Measurements from ENCODE around the gene PEPD.

Gene PEPD

DNA sequence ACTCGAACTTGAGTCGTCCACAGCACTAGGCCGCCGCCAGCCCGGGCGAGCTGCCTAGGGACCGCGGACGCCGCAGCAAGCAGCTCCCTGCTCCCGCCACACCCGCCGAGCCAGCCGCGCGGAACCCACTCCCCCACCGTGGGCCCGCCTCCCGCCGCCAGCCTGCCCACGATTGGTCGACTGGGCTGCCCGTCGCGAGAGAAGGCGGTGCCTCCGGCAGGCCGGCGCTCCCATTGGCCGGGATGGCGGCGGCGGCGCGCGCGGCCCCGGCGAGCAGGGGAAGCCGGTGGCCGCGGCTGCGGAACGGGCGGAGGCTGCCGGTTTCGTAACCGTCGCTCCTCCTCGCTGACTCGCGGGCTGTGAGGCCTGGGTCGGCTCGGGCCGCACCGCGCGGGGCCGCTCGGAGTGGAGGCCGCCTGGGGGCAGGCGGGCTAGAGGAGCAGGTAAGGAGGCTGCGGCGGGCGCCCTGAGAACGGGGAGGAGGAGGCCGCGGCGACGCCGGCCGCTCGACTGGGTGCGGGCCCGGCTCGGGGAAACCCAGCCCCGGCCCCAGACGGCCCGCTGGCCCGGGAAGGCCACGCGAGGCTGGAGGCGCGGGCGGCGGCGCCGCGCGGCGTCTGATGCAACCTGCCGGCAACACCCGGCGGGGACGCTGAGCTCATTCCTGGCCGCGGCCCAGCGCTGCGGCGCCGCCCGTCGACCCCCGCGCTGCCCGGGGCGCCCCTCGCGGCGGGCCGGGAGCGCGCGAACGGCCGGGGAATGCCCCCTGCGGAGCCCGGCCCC, 147.9 kb downstream of the PEPD start, which contains the start of gene CEBPG:
TSS of gene CEBPG (plus strand) at position 257 of the 783 bp plus-strand sequence. CDS start 5,531 bp downstream, outside the sequence.
- Histone ChIP-seq H2AFZ (ENCODE audit: low read length) (peak within 1 kb of the TSS; percentile 79), H3K79me2 (ENCODE audit: insufficient read depth, low read length) (peaks cover 47% of the 10 kb centered on the region)

DNA sequence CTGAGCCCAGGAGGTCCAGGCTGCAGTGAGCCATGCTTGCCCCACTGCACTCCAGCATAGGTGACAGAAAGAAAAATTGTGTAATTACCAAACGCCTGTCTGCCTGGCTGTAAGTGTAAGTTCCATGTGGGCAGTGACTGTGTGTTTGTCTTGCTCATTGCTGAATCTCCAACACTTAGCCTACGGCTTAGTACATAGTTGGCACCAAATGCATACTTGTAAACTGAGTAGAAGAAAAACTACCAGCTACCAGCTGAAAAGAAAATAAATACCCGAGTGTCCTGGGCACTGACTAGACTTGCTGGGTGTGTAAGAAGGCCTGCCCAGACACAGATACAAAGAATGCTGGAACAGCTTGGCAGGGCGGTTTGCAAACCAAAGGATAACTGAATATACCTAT, 150.8 kb downstream of the PEPD start:
- peaks cover 17% of the 10 kb centered on the region for H4K20me1 ChIP-seq (ENCODE audit: insufficient read depth, low read length, poor library complexity, severe bottlenecking)
- TF ChIP-seq, protein P1, sequence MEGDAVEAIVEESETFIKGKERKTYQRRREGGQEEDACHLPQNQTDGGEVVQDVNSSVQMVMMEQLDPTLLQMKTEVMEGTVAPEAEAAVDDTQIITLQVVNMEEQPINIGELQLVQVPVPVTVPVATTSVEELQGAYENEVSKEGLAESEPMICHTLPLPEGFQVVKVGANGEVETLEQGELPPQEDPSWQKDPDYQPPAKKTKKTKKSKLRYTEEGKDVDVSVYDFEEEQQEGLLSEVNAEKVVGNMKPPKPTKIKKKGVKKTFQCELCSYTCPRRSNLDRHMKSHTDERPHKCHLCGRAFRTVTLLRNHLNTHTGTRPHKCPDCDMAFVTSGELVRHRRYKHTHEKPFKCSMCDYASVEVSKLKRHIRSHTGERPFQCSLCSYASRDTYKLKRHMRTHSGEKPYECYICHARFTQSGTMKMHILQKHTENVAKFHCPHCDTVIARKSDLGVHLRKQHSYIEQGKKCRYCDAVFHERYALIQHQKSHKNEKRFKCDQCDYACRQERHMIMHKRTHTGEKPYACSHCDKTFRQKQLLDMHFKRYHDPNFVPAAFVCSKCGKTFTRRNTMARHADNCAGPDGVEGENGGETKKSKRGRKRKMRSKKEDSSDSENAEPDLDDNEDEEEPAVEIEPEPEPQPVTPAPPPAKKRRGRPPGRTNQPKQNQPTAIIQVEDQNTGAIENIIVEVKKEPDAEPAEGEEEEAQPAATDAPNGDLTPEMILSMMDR (conservative IDR thresholded peaks at IDR 0.05; ENCODE audit: low read length): no peak
- TF ChIP-seq EZH2phosphoT487 (IDR thresholded peaks at IDR 0.05; ENCODE audit: borderline replicate concordance): no peak
- no peak overlapping the region for H3K4me2 ChIP-seq (ENCODE audit: low read depth, low read length, poor library complexity, severe bottlenecking)
- no peak overlapping the region for H3K9ac ChIP-seq (ENCODE audit: low read depth, low read length, poor library complexity, severe bottlenecking)
- H2AFZ ChIP-seq (ENCODE audit: low read length): no peak overlapping the region
- no peaks in the 10 kb centered on the region for H3K27me3 ChIP-seq (ENCODE audit: insufficient read depth, low read length, poor library complexity, severe bottlenecking)
- no peak overlapping the region for H3K4me3 ChIP-seq (ENCODE audit: low read length, poor library complexity, severe bottlenecking)
- no peaks in the 10 kb centered on the region for H3K9me3 ChIP-seq (ENCODE audit: insufficient read depth, low read depth, low read length)
- peaks cover 18% of the 10 kb centered on the region for H3K79me2 ChIP-seq (ENCODE audit: insufficient read depth, low read length)
- H3K36me3 ChIP-seq (ENCODE audit: insufficient read depth, low read length): no peaks in the 10 kb centered on the region
- no peaks in the 10 kb centered on the region for H3K9me2 ChIP-seq (replicated peaks; ENCODE audit: low read depth, low read length)
- H3F3A ChIP-seq (ENCODE audit: low read depth): no peaks in the 10 kb centered on the region
- peaks cover 12% of the 10 kb centered on the region for H3K4me1 ChIP-seq (ENCODE audit: insufficient read depth, low read length, poor library complexity, severe bottlenecking)

More for the DNA sequence above, 147.9 kb downstream of the PEPD start, which contains the start of gene CEBPG:
- TF ChIP-seq, protein P1 (conservative IDR thresholded peaks at IDR 0.05; ENCODE audit: low read length): no peak
- no peak for TF ChIP-seq EZH2phosphoT487 (IDR thresholded peaks at IDR 0.05; ENCODE audit: borderline replicate concordance)
- Histone ChIP-seq H3K36me3 (ENCODE audit: insufficient read depth, low read length) (peaks cover under 1% of the 10 kb centered on the region; the same call in 1 of the 2 replicates), H3K4me2 (ENCODE audit: low read depth, low read length, poor library complexity, severe bottlenecking) (peak within 1 kb of the TSS; percentile 90), H3K4me3 (ENCODE audit: low read length, poor library complexity, severe bottlenecking) (peak within 1 kb of the TSS; percentile 87), H3K4me1 (ENCODE audit: insufficient read depth, low read length, poor library complexity, severe bottlenecking) (peaks cover 38% of the 10 kb centered on the region), H3K9me2 (replicated peaks; ENCODE audit: low read depth, low read length) (no peaks in the 10 kb centered on the region), H3K9ac (ENCODE audit: low read depth, low read length, poor library complexity, severe bottlenecking) (peak within 1 kb of the TSS; percentile 86), H3K27me3 (ENCODE audit: insufficient read depth, low read length, poor library complexity, severe bottlenecking) (no peaks in the 10 kb centered on the region), H4K20me1 (ENCODE audit: insufficient read depth, low read length, poor library complexity, severe bottlenecking) (peaks cover 46% of the 10 kb centered on the region), H3F3A (ENCODE audit: low read depth) (no peaks in the 10 kb centered on the region), H3K9me3 (ENCODE audit: insufficient read depth, low read depth, low read length) (no peaks in the 10 kb centered on the region)

DNA sequence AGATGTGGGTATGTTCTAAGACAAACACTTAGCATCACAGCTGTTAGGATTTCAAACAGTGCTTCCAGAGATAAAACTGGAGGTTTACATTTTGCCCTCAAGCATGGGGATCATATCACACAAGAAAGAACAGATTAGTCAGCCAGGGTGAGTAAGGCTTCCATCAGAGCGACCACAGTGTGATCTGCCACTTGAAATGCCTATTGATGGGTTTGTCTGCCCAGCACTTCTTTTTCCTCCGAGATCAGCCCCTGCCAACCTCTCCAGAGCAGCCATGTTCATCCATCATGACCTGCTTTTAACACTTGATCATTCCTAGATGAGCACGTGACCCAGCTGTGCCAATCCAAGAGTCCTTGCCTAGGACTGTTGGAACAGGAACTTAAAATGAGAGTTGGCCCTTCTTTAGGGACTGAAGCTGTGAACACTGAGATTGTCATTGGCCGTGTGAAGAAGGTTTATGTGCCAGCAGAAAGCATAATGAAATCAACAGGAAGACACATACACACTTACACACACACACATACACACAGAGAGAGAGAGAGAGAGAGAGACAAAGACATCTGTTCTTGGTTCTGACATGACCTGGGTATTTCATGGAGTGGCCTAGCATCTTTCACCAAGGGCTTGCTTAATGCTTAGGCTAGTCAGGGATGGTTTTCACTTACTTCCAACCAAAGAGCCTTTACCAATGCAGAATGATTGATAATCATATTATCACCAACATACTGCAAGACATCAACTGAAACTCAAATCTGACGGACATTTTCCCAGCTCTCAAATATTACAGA, 153.3 kb downstream of the PEPD start:
- Histone ChIP-seq H3K4me3 (ENCODE audit: low read length, poor library complexity, severe bottlenecking) (no peak overlapping the region), H3K9me3 (ENCODE audit: insufficient read depth, low read depth, low read length) (no peaks in the 10 kb centered on the region), H4K20me1 (ENCODE audit: insufficient read depth, low read length, poor library complexity, severe bottlenecking) (no peaks in the 10 kb centered on the region), H3K9ac (ENCODE audit: low read depth, low read length, poor library complexity, severe bottlenecking) (no peak overlapping the region), H2AFZ (ENCODE audit: low read length) (peak overlapping the region; percentile 43; the same call in 1 of the 2 replicates), H3K36me3 (ENCODE audit: insufficient read depth, low read length) (no peaks in the 10 kb centered on the region), H3K9me2 (replicated peaks; ENCODE audit: low read depth, low read length) (no peaks in the 10 kb centered on the region), H3F3A (ENCODE audit: low read depth) (no peaks in the 10 kb centered on the region), H3K27me3 (ENCODE audit: insufficient read depth, low read length, poor library complexity, severe bottlenecking) (no peaks in the 10 kb centered on the region), H3K4me2 (ENCODE audit: low read depth, low read length, poor library complexity, severe bottlenecking) (no peak overlapping the region), H3K79me2 (ENCODE audit: insufficient read depth, low read length) (no peaks in the 10 kb centered on the region), H3K4me1 (ENCODE audit: insufficient read depth, low read length, poor library complexity, severe bottlenecking) (peaks cover 2% of the 10 kb centered on the region)
- TF ChIP-seq EZH2phosphoT487 (IDR thresholded peaks at IDR 0.05; ENCODE audit: borderline replicate concordance): no peak
- TF ChIP-seq, protein P1 (conservative IDR thresholded peaks at IDR 0.05; ENCODE audit: low read length): no peak
